A673 (cell line): ENCODE data around the gene ALDH1B1. TPM values are rescaled to one million over a fixed set of nuclear protein-coding genes. Genes with fewer than 3 reads are reported as not detected.
A peak's percentile ranks its signal among the peaks of the same experiment; 100 is the strongest.

Source experiments
- BruUV-seq: library from RNA; stranded (reverse); fragments of 400-500 nt; replicated peaks from 2 replicates; lab custom pipeline; 2021; lab: Mats Ljungman, UMichigan
- CTCF ChIA-PET: fragments of 300-600 bp; sonication (Branson Sonifier 250); formaldehyde crosslinking; loops from one replicate; lab custom pipeline; 2022; ENCODE audit warnings: antibody characterized with exemption; lab: Charles Lee
- POLR2A ChIA-PET: fragments of 300-600 bp; sonication (Branson Sonifier 250); formaldehyde crosslinking; loops from one replicate; lab custom pipeline; 2022; ENCODE audit warnings: antibody characterized with exemption; ENCODE audit not compliant: low non-redundant PET; lab: Charles Lee
- DNase-seq: peaks from one replicate; pipeline ENCODE4 v3.0.0-alpha.2; 2015; ENCODE audit warnings: low spot score
- H3K27ac ChIP-seq: fragments of 200-600 bp; sonication (generic); 2 replicates; pipeline ENCODE4 v1.5.1; 2016; ENCODE audit warnings: mixed run types, low read depth, mild to moderate bottlenecking, mixed read lengths, antibody characterized with exemption, low read length; ENCODE audit not compliant: poor library complexity, severe bottlenecking
- H3K27me3 ChIP-seq: fragments of 200-600 bp; sonication (generic); replicated peaks from 2 replicates; pipeline ENCODE4 v1.6.1; 2017; ENCODE audit warnings: mixed run types, low read depth, mild to moderate bottlenecking, mixed read lengths, antibody characterized with exemption, low read length; ENCODE audit not compliant: insufficient read depth, poor library complexity
- H3K36me3 ChIP-seq: fragments of 200-600 bp; sonication (generic); 2 replicates; pipeline ENCODE4 v1.6.1; 2016; ENCODE audit warnings: mixed run types, mild to moderate bottlenecking, mixed read lengths, antibody characterized with exemption, low read length; ENCODE audit not compliant: insufficient read depth, poor library complexity, severe bottlenecking
- H3K4me1 ChIP-seq: fragments of 200-600 bp; sonication (generic); 2 replicates; pipeline ENCODE4 v1.6.1; 2017; ENCODE audit warnings: mixed run types, mild to moderate bottlenecking, mixed read lengths, antibody characterized with exemption, low read length; ENCODE audit not compliant: insufficient read depth, poor library complexity, severe bottlenecking
- H3K4me3 ChIP-seq: fragments of 200-600 bp; sonication (generic); 2 replicates; pipeline ENCODE4 v1.5.1; 2016; ENCODE audit warnings: low read depth, mixed run types, mild to moderate bottlenecking, mixed read lengths, low read length; ENCODE audit not compliant: poor library complexity, severe bottlenecking
- H3K9me3 ChIP-seq: fragments of 200-600 bp; sonication (generic); 2 replicates; pipeline ENCODE4 v1.6.1; 2016; ENCODE audit warnings: mixed run types, low read depth, mild to moderate bottlenecking, mixed read lengths, antibody characterized with exemption, low read length; ENCODE audit not compliant: poor library complexity, severe bottlenecking
- EZH2 ChIP-seq: fragments of 200-600 bp; sonication (generic); IDR thresholded peaks from 2 replicates; pipeline ENCODE4 v1.6.1; 2017; ENCODE audit warnings: borderline replicate concordance, low read depth, mild to moderate bottlenecking, mixed read lengths, antibody characterized with exemption, low read length; ENCODE audit not compliant: poor library complexity, severe bottlenecking
- intact Hi-C: fragments of 100-400 bp; cut with micrococcal nuclease; formaldehyde crosslinking; loops from one replicate; pipeline ENCODE4 v1.10.0; 2022; ENCODE audit not compliant: unreplicated experiment
- total RNA-seq: library from RNA; stranded (reverse); gene quantifications from 2 replicates; pipeline ENCODE4 v1.2.3, GENCODE V29; 2021
- TF ChIP-seq, protein P1 (sequence below): fragments of 300-800, 200-600 bp; sonication (generic); conservative IDR thresholded peaks from 2 replicates; pipeline ENCODE4 v1.5.1; 2017; ENCODE audit warnings: low read depth, mild to moderate bottlenecking, antibody characterized with exemption, low read length, moderate library complexity, mixed read lengths

ALDH1B1 gene
- total RNA-seq, 1 experiment from 2014 or later: 29.0 TPM

DNA sequence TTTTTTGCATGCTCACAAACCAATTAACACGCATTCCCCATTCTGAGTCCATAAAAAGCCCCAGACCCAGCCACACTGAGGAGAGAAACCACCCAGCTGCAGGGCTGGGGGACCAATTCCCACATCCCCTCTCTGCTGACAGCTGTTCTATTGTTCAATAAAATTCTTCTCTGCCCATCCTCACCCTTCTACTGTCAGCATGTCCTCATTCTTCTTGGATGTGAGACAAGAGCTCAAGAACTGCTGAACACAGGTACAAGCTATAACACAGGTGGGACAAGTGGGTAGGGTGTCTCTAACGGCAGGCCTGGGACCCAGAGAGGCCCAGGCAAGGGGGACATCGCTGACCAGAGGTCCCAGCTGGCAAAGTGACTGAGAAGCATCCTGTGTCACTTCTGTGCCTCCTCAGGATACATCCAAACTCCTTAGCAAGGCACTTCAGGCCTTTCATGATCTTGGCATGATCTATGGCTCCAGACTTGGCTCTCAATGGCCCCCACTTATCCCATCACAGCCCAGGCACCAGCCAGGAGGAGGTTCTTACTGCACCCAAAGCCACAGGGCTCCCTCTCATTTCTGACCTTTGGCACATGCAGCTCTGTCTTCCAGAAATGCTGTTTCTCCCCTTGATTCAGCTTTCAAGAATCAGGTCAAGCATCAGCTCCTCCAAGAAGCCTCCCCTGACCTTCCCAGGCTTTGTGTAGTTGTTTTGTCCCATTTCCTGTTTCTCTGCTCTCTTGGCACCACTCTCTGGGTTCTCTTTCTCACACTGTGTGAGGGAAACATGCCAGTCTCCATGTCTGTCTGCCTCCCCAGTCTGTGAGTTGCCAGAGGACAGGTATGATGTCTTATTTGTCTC lies 7.3 kb upstream of the ALDH1B1 start:
- intact Hi-C loops: no loop called here
- ChIA-PET CTCF (no interaction called here), POLR2A (no interaction called here)
- peaks cover 21% of the 10 kb centered on the region for H3K4me1 ChIP-seq
- DNase-seq: no peak
- no peak for TF ChIP-seq EZH2
- TF ChIP-seq, protein P1, sequence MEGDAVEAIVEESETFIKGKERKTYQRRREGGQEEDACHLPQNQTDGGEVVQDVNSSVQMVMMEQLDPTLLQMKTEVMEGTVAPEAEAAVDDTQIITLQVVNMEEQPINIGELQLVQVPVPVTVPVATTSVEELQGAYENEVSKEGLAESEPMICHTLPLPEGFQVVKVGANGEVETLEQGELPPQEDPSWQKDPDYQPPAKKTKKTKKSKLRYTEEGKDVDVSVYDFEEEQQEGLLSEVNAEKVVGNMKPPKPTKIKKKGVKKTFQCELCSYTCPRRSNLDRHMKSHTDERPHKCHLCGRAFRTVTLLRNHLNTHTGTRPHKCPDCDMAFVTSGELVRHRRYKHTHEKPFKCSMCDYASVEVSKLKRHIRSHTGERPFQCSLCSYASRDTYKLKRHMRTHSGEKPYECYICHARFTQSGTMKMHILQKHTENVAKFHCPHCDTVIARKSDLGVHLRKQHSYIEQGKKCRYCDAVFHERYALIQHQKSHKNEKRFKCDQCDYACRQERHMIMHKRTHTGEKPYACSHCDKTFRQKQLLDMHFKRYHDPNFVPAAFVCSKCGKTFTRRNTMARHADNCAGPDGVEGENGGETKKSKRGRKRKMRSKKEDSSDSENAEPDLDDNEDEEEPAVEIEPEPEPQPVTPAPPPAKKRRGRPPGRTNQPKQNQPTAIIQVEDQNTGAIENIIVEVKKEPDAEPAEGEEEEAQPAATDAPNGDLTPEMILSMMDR: no peak
- no TSS peak for BruUV-seq
- no peaks in the 10 kb centered on the region for H3K27me3 ChIP-seq
- no peak overlapping the region for H3K4me3 ChIP-seq
- H3K36me3 ChIP-seq: no peaks in the 10 kb centered on the region
- H3K27ac ChIP-seq: no peak overlapping the region
- no peaks in the 10 kb centered on the region for H3K9me3 ChIP-seq

- intact Hi-C loops: no loop called here
- Histone ChIP-seq H3K36me3 (no peaks in the 10 kb centered on the region), H3K9me3 (no peaks in the 10 kb centered on the region), H3K4me1 (peaks cover 21% of the 10 kb centered on the region), H3K27me3 (no peaks in the 10 kb centered on the region), H3K27ac (no peak overlapping the region), H3K4me3 (no peak overlapping the region)
- TF ChIP-seq EZH2: no peak
- TF ChIP-seq, protein P1: no peak
- ChIA-PET POLR2A (no interaction called here), CTCF (no interaction called here)
- no TSS peak for BruUV-seq
- no peak for DNase-seq
These were observed 6.6 kb upstream of the ALDH1B1 start for GRCh38 chr9:38385896-38386295.

DNA sequence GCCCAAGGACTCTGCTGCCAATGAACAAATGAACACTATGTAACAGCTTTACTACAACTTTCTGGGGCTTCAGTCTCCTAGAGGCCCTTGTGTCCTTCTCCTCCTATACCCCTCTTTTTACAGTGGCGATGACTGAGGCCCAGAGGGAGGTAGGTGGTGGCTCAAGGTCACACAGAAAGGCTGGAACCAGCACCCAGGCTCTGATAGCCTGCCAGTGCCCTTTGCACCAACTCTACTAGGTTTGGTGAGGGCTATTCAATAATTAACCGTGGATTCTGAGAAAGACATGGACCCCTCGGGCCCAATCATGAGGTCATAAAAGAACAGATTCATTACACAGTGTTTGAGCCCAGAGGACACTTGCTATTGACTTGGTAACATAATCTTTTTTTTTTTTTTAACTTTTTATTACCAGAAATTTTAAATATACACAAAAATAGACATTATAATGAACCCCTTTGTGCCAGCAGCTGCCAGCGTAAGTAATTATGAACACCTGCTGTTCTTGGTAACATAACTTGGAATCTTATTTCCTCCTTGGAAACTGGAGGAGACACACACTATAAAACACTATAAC lies 6.1 kb upstream of the ALDH1B1 start:
- Histone ChIP-seq H3K27me3 (no peaks in the 10 kb centered on the region), H3K4me3 (no peak overlapping the region), H3K27ac (no peak overlapping the region), H3K4me1 (peaks cover 21% of the 10 kb centered on the region), H3K36me3 (no peaks in the 10 kb centered on the region), H3K9me3 (no peaks in the 10 kb centered on the region)
- CTCF ChIA-PET: interaction anchor here (0.6 kb wide), 2 partner anchors 137 to 702 kb away, joined by 3 read pairs; no protein-coding TSS in a partner anchor
- DNase-seq: peak; percentile 30
- intact Hi-C loops: no loop called here
- no TSS peak for BruUV-seq
- TF ChIP-seq, protein P1: no peak
- no peak for TF ChIP-seq EZH2
- POLR2A ChIA-PET: no interaction called here
